Endothelial cell of umbilical vein (primary cell): ENCODE data around the gene SLA2. TPM values are rescaled to one million over a fixed set of nuclear protein-coding genes. Genes with fewer than 3 reads are reported as not detected.

ENCODE experiments used
- BruUV-seq: library from RNA; stranded (reverse); fragments of 400-500 nt; replicated peaks from 2 replicates; lab custom pipeline; 2021; lab: Mats Ljungman, UMichigan
- CTCF ChIA-PET: fragments of 300-600, 350-600 bp; sonication (Branson Sonifier 250); formaldehyde crosslinking; loops from one replicate; lab custom pipeline; 2021; ENCODE audit warnings: antibody characterized with exemption, inconsistent platforms; lab: Charles Lee
- POLR2A ChIA-PET: fragments of 300-600, 350-600 bp; sonication (Branson Sonifier 250); formaldehyde crosslinking; loops from one replicate; lab custom pipeline; 2021; ENCODE audit warnings: antibody characterized with exemption, inconsistent platforms; lab: Charles Lee
- DNase-seq: peaks from one replicate; pipeline ENCODE4 v3.0.0-alpha.2; 2011; ENCODE audit warnings: low read depth, low spot score
- FAIRE-seq: peaks from 2 replicates; lab custom pipeline; 2011; peaks lifted over from hg19 to GRCh38; lab: Jason Lieb, UNC
- H2AFZ ChIP-seq: 2 replicates; pipeline ENCODE4 v1.6.0; 2012; ENCODE audit warnings: low read depth, low read length, control low read depth, inconsistent platforms
- H3K27ac ChIP-seq: 2 replicates; pipeline ENCODE4 v1.5.1; 2011; ENCODE audit warnings: low read depth, mild to moderate bottlenecking, control low read depth, low read length, moderate library complexity; ENCODE audit not compliant: insufficient read depth
- H3K27me3 ChIP-seq, 2 experiments: 2 replicates each; pipeline versions ENCODE4 v1.6.0 to v1.6.1; 2011; ENCODE audit warnings: low read length in 2 of 2, mixed read lengths in 1 of 2; ENCODE audit not compliant: control insufficient read depth in 2 of 2, insufficient read depth in 2 of 2
- H3K36me3 ChIP-seq, 2 experiments: 2 replicates in 1 of 2; 3 replicates in 1 of 2; pipeline ENCODE4 v1.5.1; 2011; ENCODE audit warnings: low read length in 2 of 2, mild to moderate bottlenecking in 1 of 2, moderate library complexity in 1 of 2; ENCODE audit not compliant: control insufficient read depth in 2 of 2, insufficient read depth in 2 of 2; ENCODE audit errors: extremely low read depth in 1 of 2
- H3K4me1 ChIP-seq: 3 replicates; pipeline ENCODE4 v1.5.1; 2011; ENCODE audit warnings: mild to moderate bottlenecking, low read length; ENCODE audit not compliant: control insufficient read depth, insufficient read depth; ENCODE audit errors: extremely low read depth
- H3K4me2 ChIP-seq: 2 replicates; pipeline ENCODE4 v1.6.1; 2011; ENCODE audit warnings: low read length, control low read depth, mixed read lengths; ENCODE audit not compliant: insufficient read depth
- H3K4me3 ChIP-seq, 3 experiments: fragments of 200-600 bp in 1 of 3; sonication (generic), shearing (Covaris generic) in 1 of 3; replicated peaks in 1 of 3; 2 replicates each; pipeline ENCODE4 v1.5.1; 2011 to 2016; ENCODE audit warnings: control low read depth in 3 of 3, low read length in 3 of 3, mild to moderate bottlenecking in 2 of 3, inconsistent platforms in 1 of 3, low read depth in 1 of 3, moderate library complexity in 1 of 3; ENCODE audit not compliant: insufficient read depth in 1 of 3
- H3K79me2 ChIP-seq: 2 replicates; pipeline ENCODE4 v1.6.0; 2012; ENCODE audit warnings: low read length, inconsistent platforms; ENCODE audit not compliant: control insufficient read depth, insufficient read depth
- H3K9ac ChIP-seq: replicated peaks from 2 replicates; pipeline ENCODE3; 2011; ENCODE audit warnings: low read length, control low read depth; ENCODE audit not compliant: insufficient read depth; ENCODE audit errors: extremely low read depth
- H3K9me1 ChIP-seq: replicated peaks from 3 replicates; pipeline ENCODE4 v1.6.0; 2011; ENCODE audit warnings: mild to moderate bottlenecking, low read length; ENCODE audit not compliant: control insufficient read depth, insufficient read depth; ENCODE audit errors: extremely low read depth
- H3K9me3 ChIP-seq: replicated peaks from 2 replicates; pipeline ENCODE4 v1.5.1; 2012; ENCODE audit warnings: low read length, inconsistent platforms; ENCODE audit not compliant: control insufficient read depth, insufficient read depth
- H4K20me1 ChIP-seq: replicated peaks from 2 replicates; pipeline ENCODE3; 2011; ENCODE audit warnings: mild to moderate bottlenecking, low read length; ENCODE audit not compliant: control insufficient read depth, insufficient read depth; ENCODE audit errors: extremely low read depth
- EZH2 ChIP-seq: IDR thresholded peaks from 2 replicates; pipeline ENCODE4 v1.6.1; 2012; ENCODE audit warnings: borderline replicate concordance, low read depth, mild to moderate bottlenecking, moderate library complexity, low read length, inconsistent platforms; ENCODE audit not compliant: severe bottlenecking
- FOS ChIP-seq: IDR thresholded peaks from 2 replicates; pipeline ENCODE4 v1.6.1; 2011; ENCODE audit warnings: mild to moderate bottlenecking, low read length, moderate library complexity, borderline replicate concordance; ENCODE audit not compliant: insufficient read depth
- GATA2 ChIP-seq: IDR thresholded peaks from 2 replicates; pipeline ENCODE4 v1.7.0; 2011; ENCODE audit warnings: low read depth, mild to moderate bottlenecking, moderate library complexity, mixed read lengths, low read length; ENCODE audit not compliant: insufficient read length, insufficient read depth
- JUN ChIP-seq: IDR thresholded peaks from 2 replicates; pipeline ENCODE4 v1.6.1; 2011; ENCODE audit warnings: borderline replicate concordance, low read depth; ENCODE audit not compliant: insufficient read length, insufficient read depth
- MAX ChIP-seq: IDR thresholded peaks from 2 replicates; pipeline ENCODE4 v1.6.1; 2011; ENCODE audit not compliant: insufficient read depth, insufficient read length
- MYC ChIP-seq: IDR thresholded peaks from one replicate; pipeline ENCODE4 v1.6.1; 2011; ENCODE audit warnings: mild to moderate bottlenecking, low read depth, low read length
- POLR2A ChIP-seq: IDR thresholded peaks from 2 replicates; pipeline ENCODE4 v1.6.1; 2012; ENCODE audit warnings: low read depth, mild to moderate bottlenecking, control low read depth, low read length
- POLR2AphosphoS5 ChIP-seq: IDR thresholded peaks from 2 replicates; pipeline ENCODE4 v1.6.1; 2012; ENCODE audit warnings: low read depth, mild to moderate bottlenecking, control low read depth, low read length, moderate library complexity; ENCODE audit not compliant: insufficient read depth
- dilution Hi-C: fragments of 300-500 bp; cut with MboI; formaldehyde crosslinking; loops from one replicate; pipeline ENCODE4 v1.15.0; 2019; ENCODE audit warnings: low sequenced_read_pairs; ENCODE audit not compliant: extremely low pct_ligation_motif_present
- intact Hi-C: fragments of 100-400 bp; cut with micrococcal nuclease; formaldehyde crosslinking; loops from one replicate; pipeline ENCODE4 v1.10.0; 2022
- polyA plus RNA-seq, 4 experiments: library from polyadenylated mRNA; depleted of rRNA in 3 of 4; stranded (reverse) in 3 of 4; unstranded in 1 of 4; fragments of >200 nt; gene quantifications; 2 replicates each; pipeline versions ENCODE4 v1.2.1 to v1.2.3, GENCODE V29; 2011 to 2012; ENCODE audit warnings: missing spikeins in 1 of 4
- total RNA-seq: library from RNA; stranded (reverse); gene quantifications from 2 replicates; pipeline ENCODE4 v1.2.3, GENCODE V29; 2021
- TF ChIP-seq, protein P1 (sequence below), 2 donors: IDR thresholded peaks; 1 replicate in 1 of 2; 2 replicates in 1 of 2; pipeline ENCODE4 v1.5.1; 2011; ENCODE audit warnings: low read length in 2 of 2, mild to moderate bottlenecking in 2 of 2, moderate library complexity in 2 of 2, control low read depth in 1 of 2, inconsistent platforms in 1 of 2, low read depth in 1 of 2; ENCODE audit not compliant: insufficient read depth in 1 of 2; ENCODE audit errors: extremely low read depth in 1 of 2

SLA2 gene
- total and polyA plus RNA-seq, 2 donors (not counting 3 experiments of a cell fraction or from before 2014, with no cell fraction given) = not detected

DNA sequence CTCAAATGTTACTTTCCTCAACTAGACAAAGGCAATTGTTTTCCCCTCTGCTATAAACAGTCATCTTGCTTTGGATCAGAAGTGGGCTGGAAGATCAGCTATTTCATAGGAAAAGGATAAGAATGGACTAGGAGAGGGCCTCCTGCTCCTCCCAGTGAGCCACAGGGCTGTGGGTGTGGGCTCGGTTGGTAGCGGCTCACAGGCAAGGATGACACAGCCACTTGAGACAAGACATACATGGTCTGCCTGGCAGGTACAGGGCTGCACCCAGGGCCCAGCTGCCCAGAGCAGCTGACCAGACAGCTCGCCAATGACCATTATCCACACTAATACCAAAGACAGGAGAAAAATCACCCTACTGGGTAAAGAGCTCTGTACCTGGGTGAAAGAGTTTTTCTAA is 9.0 kb upstream of the SLA2 start:
- dilution Hi-C loops = no loop called here
- Histone ChIP-seq H2AFZ (no peak overlapping the region), H3K27me3 (no peaks in the 10 kb centered on the region), H3K9ac (no peak overlapping the region), H3K27ac (no peak overlapping the region), H3K4me3 (no peak overlapping the region), H3K9me1 (no peaks in the 10 kb centered on the region), H3K4me2 (no peak overlapping the region), H3K4me1 (no peaks in the 10 kb centered on the region), H4K20me1 (no peaks in the 10 kb centered on the region), H3K79me2 (no peaks in the 10 kb centered on the region), H3K9me3 (no peaks in the 10 kb centered on the region), H3K36me3 (peaks cover 0 to 5% of the 10 kb centered on the region in 2 experiments)
- DNase-seq (no peak), FAIRE-seq (no peak)
- no peak for TF ChIP-seq JUN
- no peak for TF ChIP-seq POLR2AphosphoS5
- no peak for TF ChIP-seq GATA2
- TF ChIP-seq POLR2A = no peak
- TF ChIP-seq MYC = no peak
- TF ChIP-seq FOS = no peak
- no peak for TF ChIP-seq EZH2
- POLR2A ChIA-PET = no interaction called here
- intact Hi-C loops = no loop called here
- CTCF ChIA-PET = interaction anchor here (1.1 to 1.5 kb wide), 2 partner anchors 14 to 39 kb away, joined by 3 to 5 read pairs; no protein-coding TSS in a partner anchor
- no TSS peak for BruUV-seq

DNA sequence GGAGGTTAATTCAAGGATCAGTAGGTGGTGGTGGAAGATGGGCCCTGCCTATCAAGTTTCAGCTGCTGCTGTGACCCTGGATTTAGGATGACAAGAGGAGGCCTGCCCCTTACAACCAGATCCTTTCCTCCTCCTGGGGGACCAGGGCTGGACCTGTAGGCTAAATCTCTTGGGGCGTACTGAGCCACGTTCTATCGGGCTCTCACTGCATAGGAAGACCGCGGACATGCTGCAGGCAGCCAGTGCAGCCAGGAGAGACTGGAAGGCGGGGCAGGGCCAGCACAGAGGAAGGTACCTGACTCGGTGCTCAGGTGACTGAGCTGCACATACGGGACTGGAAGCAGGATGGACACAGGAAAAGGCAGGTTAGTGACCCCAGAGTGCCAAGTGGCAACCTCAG is 8.5 kb upstream of the SLA2 start:
- Histone ChIP-seq H3K4me1 (no peaks in the 10 kb centered on the region), H3K9me1 (no peaks in the 10 kb centered on the region), H3K4me2 (no peak overlapping the region), H3K27ac (no peak overlapping the region), H3K9ac (no peak overlapping the region), H3K79me2 (no peaks in the 10 kb centered on the region), H3K27me3 (no peaks in the 10 kb centered on the region), H2AFZ (no peak overlapping the region), H3K4me3 (no peak overlapping the region), H3K36me3 (peaks cover 0 to 5% of the 10 kb centered on the region in 2 experiments), H3K9me3 (no peaks in the 10 kb centered on the region), H4K20me1 (no peaks in the 10 kb centered on the region)
- POLR2A ChIA-PET = no interaction called here
- TF ChIP-seq POLR2A = no peak
- no peak for TF ChIP-seq FOS
- no peak for TF ChIP-seq POLR2AphosphoS5
- TF ChIP-seq EZH2 = no peak
- TF ChIP-seq MAX = no peak
- TF ChIP-seq, protein P1, sequence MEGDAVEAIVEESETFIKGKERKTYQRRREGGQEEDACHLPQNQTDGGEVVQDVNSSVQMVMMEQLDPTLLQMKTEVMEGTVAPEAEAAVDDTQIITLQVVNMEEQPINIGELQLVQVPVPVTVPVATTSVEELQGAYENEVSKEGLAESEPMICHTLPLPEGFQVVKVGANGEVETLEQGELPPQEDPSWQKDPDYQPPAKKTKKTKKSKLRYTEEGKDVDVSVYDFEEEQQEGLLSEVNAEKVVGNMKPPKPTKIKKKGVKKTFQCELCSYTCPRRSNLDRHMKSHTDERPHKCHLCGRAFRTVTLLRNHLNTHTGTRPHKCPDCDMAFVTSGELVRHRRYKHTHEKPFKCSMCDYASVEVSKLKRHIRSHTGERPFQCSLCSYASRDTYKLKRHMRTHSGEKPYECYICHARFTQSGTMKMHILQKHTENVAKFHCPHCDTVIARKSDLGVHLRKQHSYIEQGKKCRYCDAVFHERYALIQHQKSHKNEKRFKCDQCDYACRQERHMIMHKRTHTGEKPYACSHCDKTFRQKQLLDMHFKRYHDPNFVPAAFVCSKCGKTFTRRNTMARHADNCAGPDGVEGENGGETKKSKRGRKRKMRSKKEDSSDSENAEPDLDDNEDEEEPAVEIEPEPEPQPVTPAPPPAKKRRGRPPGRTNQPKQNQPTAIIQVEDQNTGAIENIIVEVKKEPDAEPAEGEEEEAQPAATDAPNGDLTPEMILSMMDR (IDR thresholded peaks at IDR 0.05; ENCODE audit: extremely low read depth in 1 of 2, insufficient read depth in 1 of 2, low read depth in 1 of 2, low read length in 2 of 2) = no peak
- no peak for TF ChIP-seq MYC
- TF ChIP-seq GATA2 = no peak
- TF ChIP-seq JUN = no peak
- intact Hi-C loops = no loop called here
- no TSS peak for BruUV-seq
- no peak for DNase-seq
- no peak for FAIRE-seq
- CTCF ChIA-PET = interaction anchor here (1.5 kb wide), 1 partner anchor 39 kb away, joined by 5 read pairs; no protein-coding TSS in a partner anchor
- dilution Hi-C loops = no loop called here
